SIG-M5 (cell line): ENCODE results near the gene IGLL5.

ENCODE experiments used
- DNase-seq: peaks from one replicate; lab custom pipeline; 2025; lab: John Stamatoyannopoulos, UW

Gene IGLL5

GRCh38 chr22:22938672-22939587, 51.3 kb downstream of the IGLL5 start:
- no peak for DNase-seq

GRCh38 chr22:22939588-22940368, 52.2 kb downstream of the IGLL5 start:
- DNase-seq = no peak

GRCh38 chr22:22940961-22941605, 53.5 kb downstream of the IGLL5 start:
- no peak for DNase-seq

GRCh38 chr22:22941831-22942510, 54.4 kb downstream of the IGLL5 start:
- DNase-seq = no peak

GRCh38 chr22:22942511-22943329, 55.1 kb downstream of the IGLL5 start:
- DNase-seq = no peak

GRCh38 chr22:22943521-22944267, 56.1 kb downstream of the IGLL5 start:
- DNase-seq = no peak

GRCh38 chr22:22944268-22944985, 56.8 kb downstream of the IGLL5 start:
- DNase-seq = no peak

GRCh38 chr22:22945195-22945594, 57.6 kb downstream of the IGLL5 start:
- DNase-seq = no peak
